K562 (cell line): ENCODE results near the gene ATG4D. TPM values are rescaled to one million over a fixed set of nuclear protein-coding genes. Genes with fewer than 3 reads are reported as not detected.

ENCODE experiments used
- BDP1 ChIP-seq: IDR thresholded peaks from 3 replicates; pipeline ENCODE4 v1.6.1; 2011; ENCODE audit not compliant: insufficient read length, insufficient read depth
- ELK1 ChIP-seq: sonication (generic); formaldehyde crosslinking; IDR thresholded peaks from 2 replicates; pipeline ENCODE4 v1.8.1; 2022; ENCODE audit warnings: missing genetic modification reagents
- HDAC8 ChIP-seq: fragments of 450-650 bp; IDR thresholded peaks from 2 replicates; pipeline ENCODE4 v1.6.1; 2016; ENCODE audit warnings: mild to moderate bottlenecking, missing genetic modification characterization, moderate library complexity, missing compliant biosample characterization
- MECOM ChIP-seq: fragments of 250-450 bp; sonication (Bioruptor Pico); IDR thresholded peaks from 2 replicates; pipeline ENCODE4 v1.8.0; 2022; ENCODE audit warnings: inconsistent platforms
- NUFIP1 ChIP-seq: fragments of 450-650 bp; IDR thresholded peaks from 2 replicates; pipeline ENCODE4 v1.6.1; 2018; ENCODE audit not compliant: partially characterized antibody
- POLR2AphosphoS2 ChIP-seq: IDR thresholded peaks from 2 replicates; pipeline ENCODE4 v1.6.1; 2012; ENCODE audit warnings: low read length, improper control_type of control experiment
- PRPF4 ChIP-seq: fragments of 200-400 bp; formaldehyde crosslinking; IDR thresholded peaks from one replicate; pipeline ENCODE4 v1.6.1; 2017; ENCODE audit warnings: low read length, low read depth, mild to moderate bottlenecking; ENCODE audit not compliant: insufficient read depth, poor library complexity, severe bottlenecking
- SRSF7 ChIP-seq: fragments of 200-400 bp; formaldehyde crosslinking; optimal IDR thresholded peaks from 2 replicates; pipeline ENCODE3; 2017; ENCODE audit warnings: mild to moderate bottlenecking, low read depth, low read length
- TAF15 ChIP-seq: fragments of 200-400 bp; formaldehyde crosslinking; IDR thresholded peaks from 2 replicates; pipeline ENCODE4 v1.6.1; 2017; ENCODE audit warnings: mild to moderate bottlenecking, low read depth, low read length, moderate library complexity
- USF1 ChIP-seq: sonication (generic); formaldehyde crosslinking; IDR thresholded peaks from 2 replicates; pipeline ENCODE4 v1.9.0; 2022; ENCODE audit warnings: mild to moderate bottlenecking, missing genetic modification reagents
- ZBTB1 ChIP-seq: sonication (generic); formaldehyde crosslinking; IDR thresholded peaks from 2 replicates; pipeline ENCODE4 v1.8.1; 2023; ENCODE audit warnings: missing genetic modification reagents, low read depth, mild to moderate bottlenecking, borderline replicate concordance
- ZBTB8A ChIP-seq: fragments of 450-650 bp; IDR thresholded peaks from 2 replicates; pipeline ENCODE4 v1.6.1; 2018; ENCODE audit warnings: mild to moderate bottlenecking, moderate library complexity; ENCODE audit not compliant: partially characterized antibody
- ZFX ChIP-seq: sonication (generic); formaldehyde crosslinking; IDR thresholded peaks from 2 replicates; pipeline ENCODE4 v1.8.0; 2022; ENCODE audit warnings: mild to moderate bottlenecking, missing genetic modification reagents, moderate library complexity
- ZNF197 ChIP-seq: fragments of 200-800 bp; sonication (Bioruptor generic); IDR thresholded peaks from 2 replicates; pipeline ENCODE4 v1.6.1; 2016; ENCODE audit warnings: low read depth, missing genetic modification characterization, missing compliant biosample characterization
- ZNF408 ChIP-seq: fragments of 250-450 bp; sonication (Bioruptor Pico); IDR thresholded peaks from 2 replicates; pipeline ENCODE4 v1.4.0; 2020; ENCODE audit warnings: low read depth, mild to moderate bottlenecking, moderate library complexity
- ZSCAN32 ChIP-seq: fragments of 450-650 bp; formaldehyde crosslinking; IDR thresholded peaks from 2 replicates; pipeline ENCODE4 v1.4.0; 2020; ENCODE audit warnings: mild to moderate bottlenecking, moderate library complexity
- polyA plus RNA-seq, 8 experiments: library from polyadenylated mRNA; depleted of rRNA in 4 of 8; stranded (reverse) in 5 of 8; unstranded in 3 of 8; fragments of >200 nt; fragmentation: Nextera tagmentation in 2 of 8; fragmentation: Illumina TruSeq in 1 of 8; extraction: Ambion mirVana in 2 of 8; extraction: Trizol in 1 of 8; gene quantifications; 2 replicates each; pipeline versions ENCODE4 v1.2.1 to v1.2.3, GENCODE V29; 2011 to 2014; ENCODE audit warnings: inconsistent platforms in 1 of 8, missing spikeins in 1 of 8
- total RNA-seq, 7 experiments: library from RNA; depleted of rRNA in 6 of 7; stranded (reverse); fragments of >200 nt in 6 of 7; fragmentation: Illumina TruSeq in 2 of 7; extraction: Trizol in 2 of 7; gene quantifications; 2 replicates each; pipeline versions ENCODE4 v1.2.1 to v1.2.3, GENCODE V29; 2011 to 2021; ENCODE audit warnings: low replicate concordance in 1 of 7
- TF ChIP-seq, protein P1 (sequence below): sonication (generic); formaldehyde crosslinking; IDR thresholded peaks from 2 replicates; pipeline ENCODE4 v1.8.0; 2023; ENCODE audit warnings: mild to moderate bottlenecking, missing genetic modification reagents

ATG4D gene
- total and polyA plus RNA-seq, 9 of the 15 experiments (the other 6 are each of a cell fraction or from before 2014, with no cell fraction given), result 0.51 to 66.1 (median 22.9) TPM

GRCh38 chr19:10502524-10503001 is 41.1 kb upstream of the ATG4D start (continued):
- TF ChIP-seq NUFIP1 (no peak), ZNF197 (CRISPR knock-in tag) (no peak), ZBTB1 (peak; percentile 34; the same call in 1 of the 2 replicates), USF1 (CRISPR knock-in tag) (peak; percentile 51; the same call in 1 of the 2 replicates), ZFX (CRISPR knock-in tag) (peak; percentile 81), ZBTB8A (no peak), SRSF7 (no peak), ZNF408 (CRISPR knock-in tag) (no peak), ZSCAN32 (CRISPR knock-in tag) (no peak), BDP1 (no peak), TAF15 (no peak), ELK1 (CRISPR knock-in tag) (no peak; the same call in 1 of the 2 replicates), POLR2AphosphoS2 (no peak), PRPF4 (peak; percentile 26), HDAC8 (tag) (no peak; the same call in 1 of the 2 replicates), MECOM (CRISPR knock-in tag) (no peak)
- TF ChIP-seq, protein P1, sequence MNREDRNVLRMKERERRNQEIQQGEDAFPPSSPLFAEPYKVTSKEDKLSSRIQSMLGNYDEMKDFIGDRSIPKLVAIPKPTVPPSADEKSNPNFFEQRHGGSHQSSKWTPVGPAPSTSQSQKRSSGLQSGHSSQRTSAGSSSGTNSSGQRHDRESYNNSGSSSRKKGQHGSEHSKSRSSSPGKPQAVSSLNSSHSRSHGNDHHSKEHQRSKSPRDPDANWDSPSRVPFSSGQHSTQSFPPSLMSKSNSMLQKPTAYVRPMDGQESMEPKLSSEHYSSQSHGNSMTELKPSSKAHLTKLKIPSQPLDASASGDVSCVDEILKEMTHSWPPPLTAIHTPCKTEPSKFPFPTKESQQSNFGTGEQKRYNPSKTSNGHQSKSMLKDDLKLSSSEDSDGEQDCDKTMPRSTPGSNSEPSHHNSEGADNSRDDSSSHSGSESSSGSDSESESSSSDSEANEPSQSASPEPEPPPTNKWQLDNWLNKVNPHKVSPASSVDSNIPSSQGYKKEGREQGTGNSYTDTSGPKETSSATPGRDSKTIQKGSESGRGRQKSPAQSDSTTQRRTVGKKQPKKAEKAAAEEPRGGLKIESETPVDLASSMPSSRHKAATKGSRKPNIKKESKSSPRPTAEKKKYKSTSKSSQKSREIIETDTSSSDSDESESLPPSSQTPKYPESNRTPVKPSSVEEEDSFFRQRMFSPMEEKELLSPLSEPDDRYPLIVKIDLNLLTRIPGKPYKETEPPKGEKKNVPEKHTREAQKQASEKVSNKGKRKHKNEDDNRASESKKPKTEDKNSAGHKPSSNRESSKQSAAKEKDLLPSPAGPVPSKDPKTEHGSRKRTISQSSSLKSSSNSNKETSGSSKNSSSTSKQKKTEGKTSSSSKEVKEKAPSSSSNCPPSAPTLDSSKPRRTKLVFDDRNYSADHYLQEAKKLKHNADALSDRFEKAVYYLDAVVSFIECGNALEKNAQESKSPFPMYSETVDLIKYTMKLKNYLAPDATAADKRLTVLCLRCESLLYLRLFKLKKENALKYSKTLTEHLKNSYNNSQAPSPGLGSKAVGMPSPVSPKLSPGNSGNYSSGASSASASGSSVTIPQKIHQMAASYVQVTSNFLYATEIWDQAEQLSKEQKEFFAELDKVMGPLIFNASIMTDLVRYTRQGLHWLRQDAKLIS (CRISPR knock-in tag), result peak; percentile 50
